Nephron (organoid): ENCODE results near the gene PRDX6.

Experiments
- H3K27ac Mint-ChIP-seq, 3 experiments: 2 replicates each; pipeline ENCODE4 v1.8.0; 2020; ENCODE audit warnings: mixed read lengths in 3 of 3, mild to moderate bottlenecking in 2 of 3, moderate library complexity in 1 of 3
- H3K27me3 Mint-ChIP-seq: 2 replicates; pipeline ENCODE4 v1.8.0; 2021; ENCODE audit warnings: low read depth, mild to moderate bottlenecking, moderate library complexity, mixed read lengths
- H3K36me3 Mint-ChIP-seq: 2 replicates; pipeline ENCODE4 v1.8.0; 2020; ENCODE audit warnings: low read depth, mixed read lengths
- H3K4me1 Mint-ChIP-seq: 2 replicates; pipeline ENCODE4 v1.8.0; 2020; ENCODE audit warnings: mixed read lengths
- H3K4me3 Mint-ChIP-seq, 3 experiments: 2 replicates each; pipeline ENCODE4 v1.8.0; 2020; ENCODE audit warnings: mild to moderate bottlenecking in 3 of 3, mixed read lengths in 3 of 3, moderate library complexity in 2 of 3
- H3K9me3 Mint-ChIP-seq: 2 replicates; pipeline ENCODE4 v1.8.0; 2020; ENCODE audit warnings: mixed read lengths
- TF ChIP-seq, protein P1 (sequence below), 3 experiments: fragments of 200-600 bp; sonication (generic); IDR thresholded peaks; one replicate each; pipeline ENCODE4 v1.5.0; 2021; ENCODE audit warnings: antibody characterized with exemption in 3 of 3; ENCODE audit not compliant: unreplicated experiment in 3 of 3

The PRDX6 gene

DNA sequence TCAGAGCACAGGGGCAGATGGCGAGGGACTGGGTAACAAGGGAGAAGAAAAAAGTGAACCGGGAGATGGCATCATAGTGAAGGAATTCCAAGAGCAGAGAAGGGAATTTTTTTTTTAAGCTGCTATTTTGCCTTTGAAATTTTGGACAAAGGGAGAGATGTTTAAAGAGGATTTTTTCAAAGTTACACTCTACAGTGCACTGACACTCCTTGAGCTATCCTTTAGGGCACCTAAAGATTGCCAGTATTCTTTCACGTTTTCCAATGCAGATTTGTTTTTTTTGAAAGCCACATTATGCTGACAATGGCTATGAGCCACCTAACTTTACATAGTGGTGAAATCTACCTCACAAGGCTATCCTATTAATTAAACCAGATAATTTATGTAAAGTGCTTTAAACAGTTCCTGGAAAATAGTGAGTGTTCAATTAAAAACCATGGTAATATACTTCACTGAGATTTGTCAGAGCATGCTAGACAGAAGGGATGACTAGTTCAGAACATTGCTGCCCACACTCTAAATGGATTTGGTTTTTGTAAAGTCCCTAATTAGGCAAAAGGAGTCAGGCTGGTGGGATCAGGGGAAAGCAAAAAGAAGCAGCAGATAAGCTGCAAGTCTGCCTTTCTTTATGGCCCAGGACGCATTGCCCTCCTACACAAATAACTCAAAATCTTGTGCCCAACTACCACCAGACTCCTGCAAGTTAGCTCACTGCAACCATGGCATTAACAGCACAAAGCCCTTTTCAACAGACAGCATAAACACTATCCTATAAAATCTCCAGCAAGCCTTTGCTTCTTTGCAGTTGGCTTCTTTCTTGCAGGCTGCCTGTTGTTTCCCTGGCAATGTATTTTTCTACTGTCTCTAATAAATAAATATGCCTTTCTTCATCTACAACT lies 53.9 kb downstream of the PRDX6 start:
- TF ChIP-seq, protein P1, sequence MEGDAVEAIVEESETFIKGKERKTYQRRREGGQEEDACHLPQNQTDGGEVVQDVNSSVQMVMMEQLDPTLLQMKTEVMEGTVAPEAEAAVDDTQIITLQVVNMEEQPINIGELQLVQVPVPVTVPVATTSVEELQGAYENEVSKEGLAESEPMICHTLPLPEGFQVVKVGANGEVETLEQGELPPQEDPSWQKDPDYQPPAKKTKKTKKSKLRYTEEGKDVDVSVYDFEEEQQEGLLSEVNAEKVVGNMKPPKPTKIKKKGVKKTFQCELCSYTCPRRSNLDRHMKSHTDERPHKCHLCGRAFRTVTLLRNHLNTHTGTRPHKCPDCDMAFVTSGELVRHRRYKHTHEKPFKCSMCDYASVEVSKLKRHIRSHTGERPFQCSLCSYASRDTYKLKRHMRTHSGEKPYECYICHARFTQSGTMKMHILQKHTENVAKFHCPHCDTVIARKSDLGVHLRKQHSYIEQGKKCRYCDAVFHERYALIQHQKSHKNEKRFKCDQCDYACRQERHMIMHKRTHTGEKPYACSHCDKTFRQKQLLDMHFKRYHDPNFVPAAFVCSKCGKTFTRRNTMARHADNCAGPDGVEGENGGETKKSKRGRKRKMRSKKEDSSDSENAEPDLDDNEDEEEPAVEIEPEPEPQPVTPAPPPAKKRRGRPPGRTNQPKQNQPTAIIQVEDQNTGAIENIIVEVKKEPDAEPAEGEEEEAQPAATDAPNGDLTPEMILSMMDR (IDR thresholded peaks at IDR 0.05; ENCODE audit: unreplicated experiment in 3 of 3): no peak
- H3K27me3 Mint-ChIP-seq: no peaks in the 10 kb centered on the region
- no peaks in the 10 kb centered on the region for H3K36me3 Mint-ChIP-seq
- H3K9me3 Mint-ChIP-seq: no peaks in the 10 kb centered on the region
- H3K27ac Mint-ChIP-seq: no peak overlapping the region
- H3K4me1 Mint-ChIP-seq: no peaks in the 10 kb centered on the region
- no peak overlapping the region for H3K4me3 Mint-ChIP-seq

DNA sequence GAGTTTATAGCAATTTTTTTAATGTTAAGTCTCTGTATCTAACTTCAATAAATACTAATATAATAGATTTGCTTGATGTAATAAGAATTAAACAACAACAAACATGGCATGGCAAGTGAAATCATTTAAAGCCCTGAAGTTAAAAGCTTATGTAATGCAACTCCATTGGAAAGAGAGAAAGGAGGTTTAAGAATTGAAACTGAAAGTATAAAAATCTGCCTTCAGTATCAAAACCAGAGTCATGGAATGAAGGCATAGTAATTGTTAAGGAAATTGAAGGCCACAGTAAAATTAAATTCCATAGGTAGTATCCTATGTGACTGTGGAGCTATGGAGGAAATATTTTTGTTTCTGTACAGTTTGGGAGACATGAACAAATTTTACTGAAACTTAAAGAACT lies 55.1 kb downstream of the PRDX6 start:
- H3K4me1 Mint-ChIP-seq: no peaks in the 10 kb centered on the region
- TF ChIP-seq, protein P1 (IDR thresholded peaks at IDR 0.05; ENCODE audit: unreplicated experiment in 3 of 3): no peak
- no peak overlapping the region for H3K27ac Mint-ChIP-seq
- no peaks in the 10 kb centered on the region for H3K9me3 Mint-ChIP-seq
- H3K4me3 Mint-ChIP-seq: no peak overlapping the region
- H3K27me3 Mint-ChIP-seq: no peaks in the 10 kb centered on the region
- H3K36me3 Mint-ChIP-seq: no peaks in the 10 kb centered on the region

DNA sequence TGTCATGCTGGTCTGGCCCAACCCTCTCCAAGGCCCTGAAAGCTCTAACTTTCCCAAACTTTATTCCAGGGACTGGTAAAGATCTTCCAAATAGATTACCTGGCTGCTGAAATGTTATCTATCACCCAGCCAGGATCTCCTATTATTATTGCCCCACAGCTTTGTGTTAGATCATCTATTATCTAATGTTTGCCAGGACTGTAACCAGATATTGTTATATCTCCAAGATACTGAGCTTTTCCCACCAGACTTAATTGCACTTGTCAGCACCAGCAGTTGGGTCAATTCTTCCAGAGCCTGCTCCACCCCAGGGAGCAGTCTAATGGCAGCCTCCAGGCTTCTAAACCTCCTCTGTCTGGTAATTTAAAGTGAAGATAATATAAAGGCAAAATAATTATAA lies 59.1 kb downstream of the PRDX6 start:
- peaks cover 2% of the 10 kb centered on the region for H3K9me3 Mint-ChIP-seq
- no peak overlapping the region for H3K4me3 Mint-ChIP-seq
- TF ChIP-seq, protein P1 (IDR thresholded peaks at IDR 0.05; ENCODE audit: unreplicated experiment in 3 of 3): no peak
- no peaks in the 10 kb centered on the region for H3K27me3 Mint-ChIP-seq
- H3K36me3 Mint-ChIP-seq: no peaks in the 10 kb centered on the region
- H3K27ac Mint-ChIP-seq: no peak overlapping the region
- H3K4me1 Mint-ChIP-seq: no peaks in the 10 kb centered on the region
